Parathyroid adenoma (tissue), 2 donors: ENCODE measurements around the gene TBC1D4.

Experiments used
- H2AFZ ChIP-seq: fragments of 300-600 bp; sonication (generic); one replicate; pipeline ENCODE4 v1.7.0; 2017; ENCODE audit warnings: antibody characterized with exemption, mild to moderate bottlenecking
- H3K27ac ChIP-seq: fragments of 300-600 bp; sonication (generic); one replicate; pipeline ENCODE4 v1.7.0; 2017
- H3K27me3 ChIP-seq: fragments of 300-600 bp; sonication (generic); one replicate; pipeline ENCODE4 v1.7.0; 2017; ENCODE audit warnings: low read length; ENCODE audit not compliant: control insufficient read depth, insufficient read depth
- H3K36me3 ChIP-seq: fragments of 300-600 bp; sonication (generic); one replicate; pipeline ENCODE4 v1.7.0; 2017; ENCODE audit warnings: low read length; ENCODE audit not compliant: control insufficient read depth, insufficient read depth
- H3K4me1 ChIP-seq: fragments of 300-600 bp; sonication (generic); one replicate; pipeline ENCODE4 v1.7.0; 2017; ENCODE audit warnings: control low read depth
- H3K4me2 ChIP-seq: fragments of 300-600 bp; sonication (generic); one replicate; pipeline ENCODE4 v1.7.0; 2017; ENCODE audit warnings: low read length
- H3K4me3 ChIP-seq: fragments of 300-600 bp; sonication (generic); one replicate; pipeline ENCODE4 v1.7.0; 2017; ENCODE audit warnings: low read depth, low read length
- H3K79me2 ChIP-seq: fragments of 300-600 bp; sonication (generic); one replicate; pipeline ENCODE4 v1.7.0; 2017; ENCODE audit warnings: control low read depth
- H3K9ac ChIP-seq: fragments of 300-600 bp; sonication (generic); one replicate; pipeline ENCODE4 v1.7.0; 2017; ENCODE audit warnings: mild to moderate bottlenecking
- H3K9me3 ChIP-seq: fragments of 300-600 bp; sonication (generic); one replicate; pipeline ENCODE4 v1.7.0; 2017; ENCODE audit warnings: low read length; ENCODE audit not compliant: control insufficient read depth
- TF ChIP-seq, protein P1 (sequence below): fragments of 300-600 bp; sonication (generic); IDR thresholded peaks from one replicate; pipeline ENCODE4 v1.7.0; 2017; ENCODE audit warnings: antibody characterized with exemption, mild to moderate bottlenecking
- donor health status: primary hyperparathyroidism.

TBC1D4 gene

DNA sequence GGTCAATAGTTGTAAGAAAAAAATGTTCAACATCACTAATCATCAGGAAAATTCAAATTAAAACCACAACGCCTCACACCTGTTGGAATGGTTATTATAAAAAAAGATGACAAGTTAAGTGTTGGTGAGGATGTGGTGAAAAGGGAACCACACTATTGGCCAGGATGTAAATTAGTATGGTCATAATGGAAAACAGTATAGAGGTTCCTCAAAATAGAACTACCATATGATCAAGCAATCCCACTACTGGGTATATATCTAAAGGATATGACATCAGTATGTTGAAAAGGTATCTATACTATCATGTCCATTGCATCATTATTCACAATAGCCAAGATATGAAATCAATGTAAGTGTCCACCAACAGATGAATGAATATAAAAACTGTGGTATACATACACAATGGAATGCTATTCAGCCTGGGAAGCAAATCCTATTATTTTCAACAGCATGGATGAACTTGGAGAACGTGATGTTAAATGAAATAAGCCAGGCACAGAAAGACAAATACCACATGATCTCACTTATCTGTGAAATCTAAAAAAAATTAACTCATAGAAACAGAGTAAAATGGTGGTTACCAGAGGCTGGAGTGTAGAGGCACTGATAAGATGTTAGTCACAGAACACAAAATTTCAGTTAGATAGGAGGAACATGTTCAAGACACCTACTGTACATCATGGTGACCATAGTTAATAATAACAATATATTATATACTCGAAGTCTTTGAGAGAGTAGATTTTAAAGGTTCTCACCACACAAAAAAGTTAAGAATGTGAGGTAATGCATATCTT, 56.6 kb downstream of the TBC1D4 start:
- H3K4me3 ChIP-seq = no peak overlapping the region
- no peak overlapping the region for H3K27ac ChIP-seq
- H3K79me2 ChIP-seq = no peaks in the 10 kb centered on the region
- TF ChIP-seq, protein P1, sequence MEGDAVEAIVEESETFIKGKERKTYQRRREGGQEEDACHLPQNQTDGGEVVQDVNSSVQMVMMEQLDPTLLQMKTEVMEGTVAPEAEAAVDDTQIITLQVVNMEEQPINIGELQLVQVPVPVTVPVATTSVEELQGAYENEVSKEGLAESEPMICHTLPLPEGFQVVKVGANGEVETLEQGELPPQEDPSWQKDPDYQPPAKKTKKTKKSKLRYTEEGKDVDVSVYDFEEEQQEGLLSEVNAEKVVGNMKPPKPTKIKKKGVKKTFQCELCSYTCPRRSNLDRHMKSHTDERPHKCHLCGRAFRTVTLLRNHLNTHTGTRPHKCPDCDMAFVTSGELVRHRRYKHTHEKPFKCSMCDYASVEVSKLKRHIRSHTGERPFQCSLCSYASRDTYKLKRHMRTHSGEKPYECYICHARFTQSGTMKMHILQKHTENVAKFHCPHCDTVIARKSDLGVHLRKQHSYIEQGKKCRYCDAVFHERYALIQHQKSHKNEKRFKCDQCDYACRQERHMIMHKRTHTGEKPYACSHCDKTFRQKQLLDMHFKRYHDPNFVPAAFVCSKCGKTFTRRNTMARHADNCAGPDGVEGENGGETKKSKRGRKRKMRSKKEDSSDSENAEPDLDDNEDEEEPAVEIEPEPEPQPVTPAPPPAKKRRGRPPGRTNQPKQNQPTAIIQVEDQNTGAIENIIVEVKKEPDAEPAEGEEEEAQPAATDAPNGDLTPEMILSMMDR = no peak
- no peaks in the 10 kb centered on the region for H3K36me3 ChIP-seq
- H3K27me3 ChIP-seq = no peaks in the 10 kb centered on the region
- H3K4me2 ChIP-seq = no peak overlapping the region
- H3K9me3 ChIP-seq = no peaks in the 10 kb centered on the region
- H2AFZ ChIP-seq = no peak overlapping the region
- no peak overlapping the region for H3K9ac ChIP-seq
- H3K4me1 ChIP-seq = no peaks in the 10 kb centered on the region

DNA sequence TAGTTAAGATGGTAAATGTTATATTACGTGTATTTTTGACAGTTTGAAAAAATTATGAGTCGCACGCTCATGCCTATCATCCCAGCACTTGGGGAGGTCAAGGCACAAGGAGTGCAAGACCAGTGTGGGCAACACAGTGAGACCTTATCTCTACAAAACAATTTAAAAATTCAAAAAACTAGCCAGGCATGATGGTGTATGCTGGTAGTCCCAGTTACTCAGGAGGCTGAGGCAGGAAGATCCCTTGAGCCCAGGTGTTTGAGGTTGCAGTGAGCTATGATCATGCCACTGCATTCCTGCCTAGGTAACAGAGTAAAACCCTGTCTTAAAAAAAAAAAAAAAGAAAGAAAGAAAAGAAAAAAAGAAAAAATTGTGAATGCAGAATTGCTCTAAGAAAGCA, 58.0 kb downstream of the TBC1D4 start:
- Histone ChIP-seq H3K79me2 (no peaks in the 10 kb centered on the region), H3K27ac (no peak overlapping the region), H3K4me2 (no peak overlapping the region), H3K36me3 (no peaks in the 10 kb centered on the region), H3K9me3 (no peaks in the 10 kb centered on the region), H2AFZ (no peak overlapping the region), H3K4me1 (no peaks in the 10 kb centered on the region), H3K9ac (no peak overlapping the region), H3K27me3 (no peaks in the 10 kb centered on the region), H3K4me3 (no peak overlapping the region)
- TF ChIP-seq, protein P1 = no peak

DNA sequence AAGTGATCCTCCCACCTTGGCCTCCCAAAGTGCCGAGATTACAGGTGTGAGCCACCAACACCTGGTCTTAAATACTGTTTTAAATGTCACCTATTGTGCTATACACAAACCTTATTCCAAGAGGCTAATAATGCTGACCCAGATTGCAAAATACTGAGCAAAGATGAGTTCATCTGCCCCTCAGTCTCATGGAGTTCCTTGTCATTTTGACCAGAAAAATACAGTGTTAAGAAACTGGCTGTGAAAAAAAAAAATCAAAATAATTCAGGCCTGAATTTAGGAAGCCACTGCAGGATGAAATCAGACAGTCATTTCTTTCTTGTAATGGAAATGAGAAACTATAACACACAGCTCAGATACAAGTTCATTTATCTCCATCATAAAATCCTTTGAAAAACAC, 59.9 kb downstream of the TBC1D4 start:
- no peak overlapping the region for H3K27ac ChIP-seq

DNA sequence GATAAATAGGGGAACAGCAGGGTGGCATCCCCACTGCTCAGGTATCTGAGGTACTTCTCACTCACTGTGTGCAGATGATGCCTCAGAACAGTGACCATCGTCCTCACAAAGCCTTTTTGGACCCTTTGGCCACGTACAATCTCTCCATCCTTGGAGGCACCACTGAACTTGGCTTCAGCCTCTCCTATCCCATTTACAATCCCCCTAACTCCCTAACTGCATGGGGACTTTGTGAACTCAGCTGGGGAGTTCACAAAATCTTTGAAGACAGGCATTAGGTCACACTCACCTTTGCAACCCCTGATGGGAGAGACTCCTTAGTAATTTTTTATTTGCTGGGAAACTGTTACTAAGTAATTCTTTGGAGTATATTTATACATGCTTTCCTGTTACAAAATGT, 60.8 kb downstream of the TBC1D4 start:
- H3K79me2 ChIP-seq = no peaks in the 10 kb centered on the region
- TF ChIP-seq, protein P1 = no peak
- H3K27ac ChIP-seq = no peak overlapping the region
- no peaks in the 10 kb centered on the region for H3K36me3 ChIP-seq
- no peaks in the 10 kb centered on the region for H3K4me1 ChIP-seq
- no peak overlapping the region for H3K4me2 ChIP-seq
- no peak overlapping the region for H2AFZ ChIP-seq
- H3K27me3 ChIP-seq = no peaks in the 10 kb centered on the region
- H3K4me3 ChIP-seq = no peak overlapping the region
- no peak overlapping the region for H3K9ac ChIP-seq
- no peaks in the 10 kb centered on the region for H3K9me3 ChIP-seq

More for the DNA sequence above, 59.9 kb downstream of the TBC1D4 start:
- no peak overlapping the region for H2AFZ ChIP-seq
- no peaks in the 10 kb centered on the region for H3K27me3 ChIP-seq
- no peak overlapping the region for H3K9ac ChIP-seq
- H3K4me1 ChIP-seq = no peaks in the 10 kb centered on the region
- H3K79me2 ChIP-seq = no peaks in the 10 kb centered on the region
- no peak overlapping the region for H3K4me3 ChIP-seq
- TF ChIP-seq, protein P1 = no peak
- H3K9me3 ChIP-seq = no peaks in the 10 kb centered on the region
- no peaks in the 10 kb centered on the region for H3K36me3 ChIP-seq
- H3K4me2 ChIP-seq = no peak overlapping the region

DNA sequence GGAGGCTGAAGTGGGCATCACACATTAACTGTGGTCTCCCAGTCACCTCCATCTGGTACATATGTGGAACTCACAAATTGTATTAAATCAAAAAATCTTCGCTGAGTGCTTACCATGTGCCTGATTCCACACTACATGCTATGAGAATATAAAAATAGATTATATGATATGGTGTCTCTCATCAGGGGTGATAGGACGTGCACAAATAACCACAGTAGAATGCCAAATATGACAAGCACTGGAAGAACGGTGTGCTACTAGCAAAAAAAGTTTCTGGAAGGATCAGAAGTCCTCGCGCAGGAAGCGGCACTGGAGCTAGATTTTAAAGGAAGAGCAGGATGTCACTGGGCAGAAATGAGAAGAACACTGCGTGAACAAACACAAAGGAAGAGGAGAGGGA, 62.3 kb downstream of the TBC1D4 start:
- H3K4me2 ChIP-seq = no peak overlapping the region
- TF ChIP-seq, protein P1 = no peak
- no peak overlapping the region for H3K4me3 ChIP-seq
- no peak overlapping the region for H3K27ac ChIP-seq
- no peaks in the 10 kb centered on the region for H3K9me3 ChIP-seq
- H3K4me1 ChIP-seq = no peaks in the 10 kb centered on the region
- no peaks in the 10 kb centered on the region for H3K79me2 ChIP-seq
- no peak overlapping the region for H3K9ac ChIP-seq
- H2AFZ ChIP-seq = no peak overlapping the region
- H3K27me3 ChIP-seq = no peaks in the 10 kb centered on the region
- H3K36me3 ChIP-seq = no peaks in the 10 kb centered on the region
